DND-41 (cell line): ENCODE measurements around the gene PTOV1.

Experiments
- ATAC-seq: fragments of 200-7000 bp; cut with Tn5 transposase; 3 replicates; pipeline ENCODE4 v1.9.1; 2021; ENCODE audit warnings: low read depth; ENCODE audit not compliant: insufficient read depth
- DNase-seq: peaks from one replicate; pipeline ENCODE4 v3.0.0-alpha.2; 2020
- H2AFZ ChIP-seq: 2 replicates; pipeline ENCODE4 v1.6.0; 2012; ENCODE audit warnings: low read depth, low read length
- H3K27ac ChIP-seq: 2 replicates; pipeline ENCODE4 v1.5.1; 2012; ENCODE audit warnings: low read length, inconsistent platforms
- H3K27me3 ChIP-seq: fragments of 200-600 bp; sonication (generic); 2 replicates; pipeline ENCODE4 v1.6.0; 2012; ENCODE audit warnings: low read length, mild to moderate bottlenecking, inconsistent platforms; ENCODE audit not compliant: insufficient read depth, poor library complexity
- H3K36me3 ChIP-seq: 2 replicates; pipeline ENCODE4 v1.5.1; 2012; ENCODE audit warnings: low read length, inconsistent platforms; ENCODE audit not compliant: insufficient read depth
- H3K4me1 ChIP-seq: 2 replicates; pipeline ENCODE4 v1.5.1; 2012; ENCODE audit warnings: mild to moderate bottlenecking, low read length; ENCODE audit not compliant: insufficient read depth
- H3K4me2 ChIP-seq: 2 replicates; pipeline ENCODE4 v1.6.0; 2012; ENCODE audit warnings: mild to moderate bottlenecking, moderate library complexity, low read length, inconsistent platforms; ENCODE audit not compliant: insufficient read depth
- H3K4me3 ChIP-seq, 2 experiments: fragments of 200-600 bp in 1 of 2; shearing (Covaris generic) in 1 of 2; 2 replicates each; pipeline ENCODE4 v1.5.1; 2012 to 2016; ENCODE audit warnings: inconsistent platforms in 2 of 2, low read length in 2 of 2, mild to moderate bottlenecking in 2 of 2, low read depth in 1 of 2, moderate library complexity in 1 of 2
- H3K79me2 ChIP-seq: 2 replicates; pipeline ENCODE4 v1.6.0; 2012; ENCODE audit warnings: low read length, inconsistent platforms; ENCODE audit not compliant: insufficient read depth
- H3K9ac ChIP-seq: 2 replicates; pipeline ENCODE4 v1.6.0; 2012; ENCODE audit warnings: low read depth, mild to moderate bottlenecking, inconsistent platforms, low read length, moderate library complexity
- H3K9me3 ChIP-seq: 2 replicates; pipeline ENCODE4 v1.5.1; 2012; ENCODE audit warnings: low read length, moderate library complexity, mild to moderate bottlenecking, inconsistent platforms; ENCODE audit not compliant: insufficient read depth, severe bottlenecking
- H4K20me1 ChIP-seq: 2 replicates; pipeline ENCODE4 v1.6.0; 2012; ENCODE audit warnings: low read length; ENCODE audit not compliant: insufficient read depth
- EZH2 ChIP-seq: IDR thresholded peaks from 3 replicates; pipeline ENCODE4 v1.6.1; 2012; ENCODE audit warnings: borderline replicate concordance, low read depth, mild to moderate bottlenecking, moderate library complexity, low read length, inconsistent platforms; ENCODE audit not compliant: severe bottlenecking
- TF ChIP-seq, protein P1 (sequence below): IDR thresholded peaks from 2 replicates; pipeline ENCODE4 v1.5.1; 2012; ENCODE audit warnings: borderline replicate concordance, low read length, moderate library complexity, mild to moderate bottlenecking; ENCODE audit not compliant: poor library complexity, severe bottlenecking; ENCODE audit errors: extremely low read depth

The PTOV1 gene

GRCh38 chr19:49848938-49849337 lies 2.0 kb upstream of the PTOV1 start:
- Histone ChIP-seq H3K9me3 (no peaks in the 10 kb centered on the region), H3K4me3 (no peak overlapping the region), H3K27ac (no peak overlapping the region), H3K36me3 (peaks cover 17% of the 10 kb centered on the region), H3K4me2 (no peak overlapping the region), H3K79me2 (peaks cover 39% of the 10 kb centered on the region), H4K20me1 (peaks cover 18% of the 10 kb centered on the region), H3K27me3 (no peaks in the 10 kb centered on the region), H2AFZ (no peak overlapping the region), H3K9ac (no peak overlapping the region), H3K4me1 (peaks cover 46% of the 10 kb centered on the region)
- TF ChIP-seq, protein P1, sequence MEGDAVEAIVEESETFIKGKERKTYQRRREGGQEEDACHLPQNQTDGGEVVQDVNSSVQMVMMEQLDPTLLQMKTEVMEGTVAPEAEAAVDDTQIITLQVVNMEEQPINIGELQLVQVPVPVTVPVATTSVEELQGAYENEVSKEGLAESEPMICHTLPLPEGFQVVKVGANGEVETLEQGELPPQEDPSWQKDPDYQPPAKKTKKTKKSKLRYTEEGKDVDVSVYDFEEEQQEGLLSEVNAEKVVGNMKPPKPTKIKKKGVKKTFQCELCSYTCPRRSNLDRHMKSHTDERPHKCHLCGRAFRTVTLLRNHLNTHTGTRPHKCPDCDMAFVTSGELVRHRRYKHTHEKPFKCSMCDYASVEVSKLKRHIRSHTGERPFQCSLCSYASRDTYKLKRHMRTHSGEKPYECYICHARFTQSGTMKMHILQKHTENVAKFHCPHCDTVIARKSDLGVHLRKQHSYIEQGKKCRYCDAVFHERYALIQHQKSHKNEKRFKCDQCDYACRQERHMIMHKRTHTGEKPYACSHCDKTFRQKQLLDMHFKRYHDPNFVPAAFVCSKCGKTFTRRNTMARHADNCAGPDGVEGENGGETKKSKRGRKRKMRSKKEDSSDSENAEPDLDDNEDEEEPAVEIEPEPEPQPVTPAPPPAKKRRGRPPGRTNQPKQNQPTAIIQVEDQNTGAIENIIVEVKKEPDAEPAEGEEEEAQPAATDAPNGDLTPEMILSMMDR, result no peak
- TF ChIP-seq EZH2, result no peak
- ATAC-seq (no peak), DNase-seq (no peak)

DNA sequence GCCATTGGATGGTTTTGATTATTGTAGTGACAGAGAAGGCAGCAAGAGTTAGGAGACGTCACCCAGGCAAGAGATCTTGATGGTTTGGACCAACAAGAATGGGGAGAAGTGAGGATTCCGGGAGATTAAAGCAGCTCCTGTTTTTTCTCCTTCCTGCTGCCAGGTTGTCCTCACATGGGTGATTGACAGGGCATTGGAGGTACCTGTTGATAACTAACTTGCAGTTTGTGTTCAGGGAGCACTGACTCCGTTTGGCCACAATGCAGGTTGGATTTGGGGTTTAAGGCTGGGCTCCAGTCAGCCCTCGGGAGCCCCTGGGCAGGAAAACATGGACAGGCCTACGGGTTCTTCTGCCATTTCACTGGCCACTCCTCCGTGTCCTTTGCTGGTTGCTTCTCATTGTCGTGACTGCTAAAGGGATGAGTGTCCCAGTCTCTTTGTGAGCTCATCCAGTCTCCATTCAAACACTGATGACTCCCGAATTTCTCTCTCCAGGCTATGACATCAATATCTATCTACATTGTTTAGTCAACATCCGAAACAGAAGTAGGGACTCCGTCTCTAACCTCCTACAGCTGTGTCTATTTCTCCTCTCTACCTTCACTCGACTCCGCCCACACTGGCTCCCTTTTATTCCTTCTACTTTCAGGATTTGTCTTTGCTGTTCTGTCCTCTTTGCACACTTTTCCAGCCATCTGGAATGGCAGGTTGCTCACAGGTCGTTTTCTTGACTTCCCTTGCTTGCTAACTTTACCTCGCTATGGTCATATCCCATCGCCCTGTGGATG lies 1.3 kb upstream of the PTOV1 start:
- Histone ChIP-seq H3K9me3 (no peaks in the 10 kb centered on the region), H3K27ac (peak overlapping the region; percentile 80), H3K27me3 (no peaks in the 10 kb centered on the region), H4K20me1 (peaks cover 25% of the 10 kb centered on the region), H3K9ac (peak overlapping the region; percentile 64), H2AFZ (peak overlapping the region; percentile 75), H3K36me3 (peaks cover 24% of the 10 kb centered on the region), H3K4me1 (peaks cover 51% of the 10 kb centered on the region), H3K4me2 (peak overlapping the region; percentile 82), H3K4me3 (peak overlapping the region in 1 of 2 experiments; percentile 70; a peak in 2 of 4 replicates), H3K79me2 (peaks cover 46% of the 10 kb centered on the region)
- no peak for TF ChIP-seq EZH2
- TF ChIP-seq, protein P1, result no peak
- no peak for DNase-seq
- ATAC-seq, result no peak

DNA sequence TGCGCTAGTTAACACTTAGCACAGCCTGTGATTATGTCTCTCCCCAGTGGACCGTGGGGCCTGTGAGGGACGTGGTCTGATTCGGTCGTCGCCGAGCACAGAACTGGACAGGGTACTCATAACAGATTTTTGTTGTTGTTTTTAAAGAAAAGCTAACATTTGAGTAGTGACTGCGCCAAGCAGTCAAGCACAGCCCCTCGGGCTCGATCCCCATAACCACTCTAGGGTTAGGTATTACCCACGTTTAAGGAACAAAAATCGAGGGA lies 805 bp upstream of the PTOV1 start:
- peaks cover 51% of the 10 kb centered on the region for H3K79me2 ChIP-seq
- peak overlapping the region; percentile 80 for H3K27ac ChIP-seq
- peak overlapping the region; percentile 82 for H3K4me2 ChIP-seq
- H3K4me1 ChIP-seq, result peaks cover 51% of the 10 kb centered on the region
- H3K27me3 ChIP-seq, result no peaks in the 10 kb centered on the region
- DNase-seq, result no peak
- peaks cover 30% of the 10 kb centered on the region for H4K20me1 ChIP-seq
- ATAC-seq, result peak; percentile 5; the same call in 2 of the 3 replicates
- peak overlapping the region; percentile 64 for H3K9ac ChIP-seq
- H3K9me3 ChIP-seq, result no peaks in the 10 kb centered on the region
- peak overlapping the region; percentile 75 for H2AFZ ChIP-seq
- peaks cover 29% of the 10 kb centered on the region for H3K36me3 ChIP-seq
- TF ChIP-seq EZH2, result no peak
- TF ChIP-seq, protein P1, result no peak
- peak overlapping the region; percentile 19 to 70; a peak in 3 of 4 replicates for H3K4me3 ChIP-seq
